ENCODE measurements around the gene TRAM2. TPM values are rescaled to one million over a fixed set of nuclear protein-coding genes. Genes with fewer than 3 reads are reported as not detected.

TRAM2 gene
- total RNA-seq, 2 experiments from 2014 or later = 2.4 to 2.6 TPM

GRCh38 chr6:52507557-52508260 is 69.2 kb downstream of the TRAM2 start:
- intact Hi-C loops (cut with micrococcal nuclease) = no loop called here
- CTCF ChIA-PET = no interaction called here

GRCh38 chr6:52506476-52506875 is 70.4 kb downstream of the TRAM2 start:
- H3K4me3 Mint-ChIP-seq = no peak overlapping the region
- POLR2A ChIA-PET = no interaction called here
- CTCF ChIA-PET = interaction anchor here (0.9 to 1.3 kb wide), 2 partner anchors 145 to 200 kb away, joined by 3 read pairs; no protein-coding TSS in a partner anchor
- intact Hi-C loops (cut with micrococcal nuclease) = no loop called here
- H3K4me1 Mint-ChIP-seq (ENCODE audit: low read depth) = no peaks in the 10 kb centered on the region
- no peaks in the 10 kb centered on the region for H3K27me3 Mint-ChIP-seq
- no peak overlapping the region for H3K27ac Mint-ChIP-seq
- H3K36me3 Mint-ChIP-seq = peaks cover 10% of the 10 kb centered on the region
- H3K9me3 Mint-ChIP-seq = no peaks in the 10 kb centered on the region
- no peak for DNase-seq

More at GRCh38 chr6:52507557-52508260, 69.2 kb downstream of the TRAM2 start:
- peaks cover 10% of the 10 kb centered on the region for H3K36me3 Mint-ChIP-seq
- no peak for DNase-seq
- POLR2A ChIA-PET = no interaction called here
- no peaks in the 10 kb centered on the region for H3K9me3 Mint-ChIP-seq
- H3K27ac Mint-ChIP-seq = no peak overlapping the region
- no peaks in the 10 kb centered on the region for H3K4me1 Mint-ChIP-seq (ENCODE audit: low read depth)
- no peak overlapping the region for H3K4me3 Mint-ChIP-seq
- no peaks in the 10 kb centered on the region for H3K27me3 Mint-ChIP-seq

- H3K36me3 Mint-ChIP-seq = peaks cover 10% of the 10 kb centered on the region
- intact Hi-C loops (cut with micrococcal nuclease) = no loop called here
- no peaks in the 10 kb centered on the region for H3K27me3 Mint-ChIP-seq
- no peaks in the 10 kb centered on the region for H3K9me3 Mint-ChIP-seq
- ChIA-PET POLR2A (no interaction called here), CTCF (interaction anchor here (0.9 to 1.3 kb wide), 2 partner anchors 146 to 201 kb away, joined by 3 read pairs; no protein-coding TSS in a partner anchor)
- H3K27ac Mint-ChIP-seq = no peak overlapping the region
- no peak overlapping the region for H3K4me3 Mint-ChIP-seq
- no peaks in the 10 kb centered on the region for H3K4me1 Mint-ChIP-seq (ENCODE audit: low read depth)
- DNase-seq = no peak
Measured at GRCh38 chr6:52505726-52506409, 71.0 kb downstream of the TRAM2 start.

GRCh38 chr6:52504782-52505136 is 72.1 kb downstream of the TRAM2 start:
- Mint-ChIP-seq H3K9me3 (no peaks in the 10 kb centered on the region), H3K4me3 (no peak overlapping the region), H3K4me1 (ENCODE audit: low read depth) (no peaks in the 10 kb centered on the region), H3K36me3 (peaks cover 9% of the 10 kb centered on the region), H3K27me3 (no peaks in the 10 kb centered on the region), H3K27ac (no peak overlapping the region)
- CTCF ChIA-PET = no interaction called here
- POLR2A ChIA-PET = no interaction called here
- DNase-seq = no peak
- intact Hi-C loops (cut with micrococcal nuclease) = no loop called here

GRCh38 chr6:52503851-52504781 is 72.7 kb downstream of the TRAM2 start:
- CTCF ChIA-PET = no interaction called here
- no peaks in the 10 kb centered on the region for H3K27me3 Mint-ChIP-seq
- H3K36me3 Mint-ChIP-seq = peaks cover 4% of the 10 kb centered on the region
- no peak overlapping the region for H3K4me3 Mint-ChIP-seq
- intact Hi-C loops (cut with micrococcal nuclease) = no loop called here
- no peak overlapping the region for H3K27ac Mint-ChIP-seq
- DNase-seq = no peak
- H3K4me1 Mint-ChIP-seq (ENCODE audit: low read depth) = no peaks in the 10 kb centered on the region
- POLR2A ChIA-PET = no interaction called here
- no peaks in the 10 kb centered on the region for H3K9me3 Mint-ChIP-seq

- intact Hi-C loops (cut with micrococcal nuclease) = no loop called here
- Mint-ChIP-seq H3K27me3 (no peaks in the 10 kb centered on the region), H3K4me3 (no peak overlapping the region), H3K36me3 (peaks cover 3% of the 10 kb centered on the region), H3K4me1 (ENCODE audit: low read depth) (no peaks in the 10 kb centered on the region), H3K27ac (no peak overlapping the region), H3K9me3 (no peaks in the 10 kb centered on the region)
- no peak for DNase-seq
- ChIA-PET POLR2A (no interaction called here), CTCF (no interaction called here)
Measured at GRCh38 chr6:52503323-52503747, 73.5 kb downstream of the TRAM2 start.

- POLR2A ChIA-PET = no interaction called here
- Mint-ChIP-seq H3K27ac (no peak overlapping the region), H3K9me3 (no peaks in the 10 kb centered on the region), H3K36me3 (peaks cover 3% of the 10 kb centered on the region), H3K27me3 (no peaks in the 10 kb centered on the region), H3K4me3 (no peak overlapping the region), H3K4me1 (ENCODE audit: low read depth) (no peaks in the 10 kb centered on the region)
- intact Hi-C loops (cut with micrococcal nuclease) = no loop called here
- no peak for DNase-seq
- CTCF ChIA-PET = no interaction called here
Measured at GRCh38 chr6:52502306-52503029, 74.4 kb downstream of the TRAM2 start.

GRCh38 chr6:52500238-52501129 is 76.4 kb downstream of the TRAM2 start:
- ChIA-PET CTCF (no interaction called here), POLR2A (no interaction called here)
- no peaks in the 10 kb centered on the region for H3K9me3 Mint-ChIP-seq
- H3K4me1 Mint-ChIP-seq (ENCODE audit: low read depth) = no peaks in the 10 kb centered on the region
- no peak overlapping the region for H3K27ac Mint-ChIP-seq
- peaks cover 3% of the 10 kb centered on the region for H3K36me3 Mint-ChIP-seq
- no peaks in the 10 kb centered on the region for H3K27me3 Mint-ChIP-seq
- intact Hi-C loops (cut with micrococcal nuclease) = no loop called here
- no peak for DNase-seq
- H3K4me3 Mint-ChIP-seq = no peak overlapping the region

- Mint-ChIP-seq H3K9me3 (peaks cover 6% of the 10 kb centered on the region), H3K36me3 (peaks cover 3% of the 10 kb centered on the region), H3K27ac (no peak overlapping the region), H3K4me1 (ENCODE audit: low read depth) (no peaks in the 10 kb centered on the region), H3K27me3 (no peaks in the 10 kb centered on the region), H3K4me3 (no peak overlapping the region)
- CTCF ChIA-PET = no interaction called here
- POLR2A ChIA-PET = no interaction called here
- intact Hi-C loops (cut with micrococcal nuclease) = no loop called here
- DNase-seq = no peak
Measured at GRCh38 chr6:52499681-52500236, 77.1 kb downstream of the TRAM2 start.

GRCh38 chr6:52499026-52499425 is 77.8 kb downstream of the TRAM2 start:
- ChIA-PET CTCF (no interaction called here), POLR2A (no interaction called here)
- DNase-seq = no peak
- peaks cover 3% of the 10 kb centered on the region for H3K36me3 Mint-ChIP-seq
- no peak overlapping the region for H3K4me3 Mint-ChIP-seq
- H3K27ac Mint-ChIP-seq = no peak overlapping the region
- no peaks in the 10 kb centered on the region for H3K4me1 Mint-ChIP-seq (ENCODE audit: low read depth)
- intact Hi-C loops (cut with micrococcal nuclease) = no loop called here
- no peaks in the 10 kb centered on the region for H3K27me3 Mint-ChIP-seq
- peaks cover 10% of the 10 kb centered on the region for H3K9me3 Mint-ChIP-seq

- intact Hi-C loops (cut with micrococcal nuclease) = no loop called here
- POLR2A ChIA-PET = no interaction called here
- Mint-ChIP-seq H3K9me3 (peaks cover 10% of the 10 kb centered on the region), H3K4me1 (ENCODE audit: low read depth) (no peaks in the 10 kb centered on the region), H3K27ac (no peak overlapping the region), H3K36me3 (peaks cover 3% of the 10 kb centered on the region), H3K27me3 (no peaks in the 10 kb centered on the region), H3K4me3 (no peak overlapping the region)
- CTCF ChIA-PET = no interaction called here
- DNase-seq = no peak
Measured at GRCh38 chr6:52498538-52499017, 78.3 kb downstream of the TRAM2 start.

All from activated CD4-positive, alpha-beta memory T cell treated with anti-CD3 and anti-CD28 coated beads for 36 hours (primary cell).